ENCODE data around the gene IL12B. TPM values are rescaled to one million over a fixed set of nuclear protein-coding genes. Genes with fewer than 3 reads are reported as not detected.
"Not testable (repeated sequence)": the region's sequence is repeated elsewhere in the genome, so short reads cannot be mapped to it uniquely, and the experiment has no call there.

IL12B gene
- total RNA-seq, 1 donor from 2014 or later = not detected

- no peak for TF ChIP-seq CTCF (conservative IDR thresholded peaks at IDR 0.05; ENCODE audit: low read depth, low read length)
- H3K4me3 ChIP-seq (ENCODE audit: low read depth, low read length) = no peak overlapping the region
- no peak for DNase-seq (ENCODE audit: low read depth)
These were observed 39.5 kb downstream of the IL12B start for GRCh38 chr5:159290741-159291140.

GRCh38 chr5:159286420-159287035 is 43.8 kb downstream of the IL12B start:
- peak; percentile 62 for TF ChIP-seq CTCF (conservative IDR thresholded peaks at IDR 0.05; ENCODE audit: low read depth, low read length)
- no peak for DNase-seq (ENCODE audit: low read depth)
- no peak overlapping the region for H3K4me3 ChIP-seq (ENCODE audit: low read depth, low read length)

- DNase-seq (ENCODE audit: low read depth) = no peak
- no peak for TF ChIP-seq CTCF (conservative IDR thresholded peaks at IDR 0.05; ENCODE audit: low read depth, low read length)
- no peak overlapping the region for H3K4me3 ChIP-seq (ENCODE audit: low read depth, low read length)
These were observed 55.6 kb downstream of the IL12B start for GRCh38 chr5:159274676-159275075.

GRCh38 chr5:159273923-159274322 is 56.4 kb downstream of the IL12B start:
- DNase-seq (ENCODE audit: low read depth) = no peak
- no peak overlapping the region for H3K4me3 ChIP-seq (ENCODE audit: low read depth, low read length)
- TF ChIP-seq CTCF (conservative IDR thresholded peaks at IDR 0.05; ENCODE audit: low read depth, low read length) = no peak

- no peak overlapping the region for H3K4me3 ChIP-seq (ENCODE audit: low read depth, low read length)
- DNase-seq (ENCODE audit: low read depth) = no peak
- TF ChIP-seq CTCF (conservative IDR thresholded peaks at IDR 0.05; ENCODE audit: low read depth, low read length) = no peak
These were observed 60.6 kb downstream of the IL12B start for GRCh38 chr5:159269723-159270122.

- not testable (repeated sequence) for H3K4me3 ChIP-seq (ENCODE audit: low read depth, low read length); DNase-seq (ENCODE audit: low read depth)
These were observed 63.5 kb downstream of the IL12B start for GRCh38 chr5:159266764-159267163.

Other genes with a start within 250 kb of the IL12B start
- gene EBF1, start 230.6 kb downstream of the IL12B start, total RNA-seq = not detected in 2 replicates
- gene RNF145, start 120.9 kb downstream of the IL12B start, total RNA-seq = 57.9 and 71.4 TPM in 2 replicates
- 30.6 and 33.8 TPM in 2 replicates for gene UBLCP1, start 67.2 kb downstream of the IL12B start, total RNA-seq

All from epithelial cell of proximal tubule (primary cell).